PFSK-1 (cell line): Measurements from ENCODE around the gene THOC6.

Experiments
- POLR2AphosphoS5 ChIP-seq: IDR thresholded peaks from 2 replicates; pipeline ENCODE4 v1.6.1; 2012; ENCODE audit warnings: low read depth, mild to moderate bottlenecking, control low read depth, low read length, moderate library complexity
- SIN3A ChIP-seq: IDR thresholded peaks from 2 replicates; pipeline ENCODE4 v1.6.1; 2012; ENCODE audit warnings: mild to moderate bottlenecking, low read length, moderate library complexity, borderline replicate concordance; ENCODE audit not compliant: insufficient read depth
- TAF1 ChIP-seq: IDR thresholded peaks from 2 replicates; pipeline ENCODE4 v1.6.1; 2012; ENCODE audit warnings: low read length, control low read depth, borderline replicate concordance; ENCODE audit not compliant: insufficient read depth
- TF ChIP-seq, protein P1 (sequence below), 2 experiments: IDR thresholded peaks; 2 replicates each; pipeline versions ENCODE4 v1.6.1 to v1.8.0; 2011 to 2012; ENCODE audit warnings: low read depth in 2 of 2, low read length in 2 of 2, control low read depth in 1 of 2, inconsistent platforms in 1 of 2, mild to moderate bottlenecking in 1 of 2, moderate library complexity in 1 of 2; ENCODE audit not compliant: insufficient read depth in 1 of 2

DNA sequence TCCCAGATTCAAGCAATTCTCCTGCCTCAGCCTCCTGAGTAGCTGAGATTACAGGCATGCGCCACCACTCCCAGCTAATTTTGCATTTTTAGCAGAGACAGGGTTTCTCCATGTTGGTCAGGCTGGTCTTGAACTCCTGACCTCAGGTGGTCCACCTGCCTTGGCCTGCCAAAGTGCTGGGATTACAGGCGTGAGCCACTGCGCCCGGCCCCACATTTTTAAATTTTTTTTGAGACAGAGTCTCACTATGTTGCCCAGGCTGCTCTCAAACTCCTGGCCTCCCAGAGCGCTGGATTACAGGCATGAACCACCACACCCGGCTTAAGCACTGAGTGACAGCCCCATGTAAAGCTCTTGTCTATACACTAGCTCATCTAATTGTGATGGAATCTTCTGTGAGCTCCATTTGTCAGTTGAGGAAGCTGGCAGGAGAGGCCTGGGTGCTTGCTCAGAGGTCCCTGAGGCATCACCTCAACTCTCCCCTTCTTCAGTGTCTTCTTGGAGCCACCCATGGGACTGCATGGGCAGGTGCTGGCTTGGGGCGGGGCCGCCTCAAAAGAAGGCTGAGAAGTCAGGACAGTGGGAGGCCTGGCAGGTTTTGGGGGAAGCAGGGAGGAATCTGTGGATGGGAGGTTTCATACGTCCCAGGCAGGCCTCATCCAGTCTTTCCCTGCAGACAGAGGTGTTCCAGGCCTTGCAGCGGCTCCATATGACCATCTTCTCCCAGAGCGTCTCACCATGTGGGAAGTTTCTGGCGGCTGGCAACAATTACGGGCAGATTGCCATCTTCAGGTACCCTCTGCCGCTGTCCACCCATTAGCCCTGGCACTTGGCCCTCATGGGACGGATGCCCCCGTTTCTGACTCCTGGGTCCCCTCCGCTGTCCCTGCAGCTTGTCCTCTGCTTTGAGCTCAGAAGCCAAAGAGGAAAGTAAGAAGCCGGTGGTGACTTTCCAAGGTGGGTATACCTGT is 1.5 kb downstream of the THOC6 start:
- no peak for TF ChIP-seq POLR2AphosphoS5
- TF ChIP-seq, protein P1, sequence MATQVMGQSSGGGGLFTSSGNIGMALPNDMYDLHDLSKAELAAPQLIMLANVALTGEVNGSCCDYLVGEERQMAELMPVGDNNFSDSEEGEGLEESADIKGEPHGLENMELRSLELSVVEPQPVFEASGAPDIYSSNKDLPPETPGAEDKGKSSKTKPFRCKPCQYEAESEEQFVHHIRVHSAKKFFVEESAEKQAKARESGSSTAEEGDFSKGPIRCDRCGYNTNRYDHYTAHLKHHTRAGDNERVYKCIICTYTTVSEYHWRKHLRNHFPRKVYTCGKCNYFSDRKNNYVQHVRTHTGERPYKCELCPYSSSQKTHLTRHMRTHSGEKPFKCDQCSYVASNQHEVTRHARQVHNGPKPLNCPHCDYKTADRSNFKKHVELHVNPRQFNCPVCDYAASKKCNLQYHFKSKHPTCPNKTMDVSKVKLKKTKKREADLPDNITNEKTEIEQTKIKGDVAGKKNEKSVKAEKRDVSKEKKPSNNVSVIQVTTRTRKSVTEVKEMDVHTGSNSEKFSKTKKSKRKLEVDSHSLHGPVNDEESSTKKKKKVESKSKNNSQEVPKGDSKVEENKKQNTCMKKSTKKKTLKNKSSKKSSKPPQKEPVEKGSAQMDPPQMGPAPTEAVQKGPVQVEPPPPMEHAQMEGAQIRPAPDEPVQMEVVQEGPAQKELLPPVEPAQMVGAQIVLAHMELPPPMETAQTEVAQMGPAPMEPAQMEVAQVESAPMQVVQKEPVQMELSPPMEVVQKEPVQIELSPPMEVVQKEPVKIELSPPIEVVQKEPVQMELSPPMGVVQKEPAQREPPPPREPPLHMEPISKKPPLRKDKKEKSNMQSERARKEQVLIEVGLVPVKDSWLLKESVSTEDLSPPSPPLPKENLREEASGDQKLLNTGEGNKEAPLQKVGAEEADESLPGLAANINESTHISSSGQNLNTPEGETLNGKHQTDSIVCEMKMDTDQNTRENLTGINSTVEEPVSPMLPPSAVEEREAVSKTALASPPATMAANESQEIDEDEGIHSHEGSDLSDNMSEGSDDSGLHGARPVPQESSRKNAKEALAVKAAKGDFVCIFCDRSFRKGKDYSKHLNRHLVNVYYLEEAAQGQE (IDR thresholded peaks at IDR 0.05; ENCODE audit: insufficient read depth in 1 of 2, low read depth in 2 of 2, low read length in 2 of 2): no peak
- no peak for TF ChIP-seq SIN3A
- TF ChIP-seq TAF1: no peak
